ENCODE data around the gene RAB3GAP1.

Gene RAB3GAP1

DNA sequence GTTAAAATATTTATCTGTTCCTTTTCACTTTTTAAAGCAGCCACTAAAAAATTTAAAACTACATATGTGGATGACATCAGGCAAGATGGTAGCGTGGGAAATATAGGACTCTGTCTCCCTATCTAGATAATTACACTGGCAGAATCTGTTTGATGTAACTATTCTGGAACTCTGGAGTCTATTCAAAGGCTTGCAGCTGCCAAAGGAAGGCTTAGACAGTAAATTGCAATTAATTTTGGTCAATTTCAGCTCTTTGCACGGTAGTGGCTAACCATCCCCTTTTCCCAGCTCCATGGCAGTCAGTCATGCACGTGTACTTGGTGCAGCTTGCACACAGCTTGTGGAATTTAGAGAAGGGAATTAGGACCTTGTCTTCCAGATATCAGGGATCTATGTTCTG, 135.2 kb downstream of the RAB3GAP1 start:
- no peak overlapping the region for H3K27ac ChIP-seq
- TF ChIP-seq ZFX (IDR thresholded peaks at IDR 0.05; ENCODE audit: borderline replicate concordance) (no peak), CTCF (IDR thresholded peaks at IDR 0.05) (no peak)

DNA sequence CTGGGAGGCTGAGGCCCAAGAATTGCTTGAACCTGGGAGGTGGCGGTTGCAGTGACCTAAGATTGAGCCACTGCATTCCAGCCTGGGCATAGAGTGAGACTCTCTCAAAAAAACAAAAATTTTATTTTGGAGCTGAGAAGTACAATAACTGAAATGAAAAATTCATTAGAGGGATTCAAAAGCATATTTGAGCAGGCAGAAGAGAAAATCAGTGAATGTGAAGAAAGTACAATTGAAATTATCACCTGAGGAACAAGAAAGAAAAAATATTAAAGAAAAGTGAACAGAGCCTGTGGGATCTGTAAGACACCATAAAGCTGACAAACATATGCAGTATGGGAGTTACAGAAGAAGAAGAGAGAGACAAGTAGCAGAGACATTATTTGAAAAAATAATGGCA, 137.1 kb downstream of the RAB3GAP1 start:
- H3K27ac ChIP-seq = no peak overlapping the region
- TF ChIP-seq ZFX (IDR thresholded peaks at IDR 0.05; ENCODE audit: borderline replicate concordance) (no peak), CTCF (IDR thresholded peaks at IDR 0.05) (no peak)

- TF ChIP-seq CTCF (IDR thresholded peaks at IDR 0.05) (no peak), ZFX (IDR thresholded peaks at IDR 0.05; ENCODE audit: borderline replicate concordance) (no peak)
- no peak overlapping the region for H3K27ac ChIP-seq
Measured at GRCh38 chr2:135190799-135191198, 138.7 kb downstream of the RAB3GAP1 start.

- H3K27ac ChIP-seq = no peak overlapping the region
- TF ChIP-seq ZFX (IDR thresholded peaks at IDR 0.05; ENCODE audit: borderline replicate concordance) = no peak
- no peak for TF ChIP-seq CTCF (IDR thresholded peaks at IDR 0.05)
Measured at GRCh38 chr2:135198481-135198880, 146.4 kb downstream of the RAB3GAP1 start.

- no peak overlapping the region for H3K27ac ChIP-seq
Measured at GRCh38 chr2:135202751-135203150, 150.7 kb downstream of the RAB3GAP1 start.

GRCh38 chr2:135203944-135204343, 151.9 kb downstream of the RAB3GAP1 start:
- no peak for TF ChIP-seq ZFX (IDR thresholded peaks at IDR 0.05; ENCODE audit: borderline replicate concordance)
- no peak for TF ChIP-seq CTCF (IDR thresholded peaks at IDR 0.05)
- no peak overlapping the region for H3K27ac ChIP-seq

More at GRCh38 chr2:135202751-135203150, 150.7 kb downstream of the RAB3GAP1 start:
- TF ChIP-seq ZFX (IDR thresholded peaks at IDR 0.05; ENCODE audit: borderline replicate concordance) (no peak), CTCF (IDR thresholded peaks at IDR 0.05) (no peak)

GRCh38 chr2:135208016-135208415, 155.9 kb downstream of the RAB3GAP1 start:
- TF ChIP-seq CTCF (IDR thresholded peaks at IDR 0.05) = no peak
- TF ChIP-seq ZFX (IDR thresholded peaks at IDR 0.05; ENCODE audit: borderline replicate concordance) = no peak
- no peak overlapping the region for H3K27ac ChIP-seq

All from 22Rv1 (cell line).